T-helper 2 cell treated with Interferon-gamma antibody and Interleukin-4, amounts not matched to agents 100 ng/mL and 5 ng/mL, for 36 hours (primary cell): Measurements from ENCODE around the gene MRPL17. TPM values are rescaled to one million over a fixed set of nuclear protein-coding genes. Genes with fewer than 3 reads are reported as not detected.

ENCODE experiments used
- intact Hi-C: fragments of 100-400 bp; cut with micrococcal nuclease; formaldehyde crosslinking; loops from one replicate; pipeline ENCODE4 v1.15.1; 2023
- total RNA-seq: library from RNA; stranded (reverse); gene quantifications from 2 replicates; pipeline ENCODE4 v1.2.3, GENCODE V29; 2022

The MRPL17 gene
- total RNA-seq, 1 donor from 2014 or later: 71.3 TPM

DNA sequence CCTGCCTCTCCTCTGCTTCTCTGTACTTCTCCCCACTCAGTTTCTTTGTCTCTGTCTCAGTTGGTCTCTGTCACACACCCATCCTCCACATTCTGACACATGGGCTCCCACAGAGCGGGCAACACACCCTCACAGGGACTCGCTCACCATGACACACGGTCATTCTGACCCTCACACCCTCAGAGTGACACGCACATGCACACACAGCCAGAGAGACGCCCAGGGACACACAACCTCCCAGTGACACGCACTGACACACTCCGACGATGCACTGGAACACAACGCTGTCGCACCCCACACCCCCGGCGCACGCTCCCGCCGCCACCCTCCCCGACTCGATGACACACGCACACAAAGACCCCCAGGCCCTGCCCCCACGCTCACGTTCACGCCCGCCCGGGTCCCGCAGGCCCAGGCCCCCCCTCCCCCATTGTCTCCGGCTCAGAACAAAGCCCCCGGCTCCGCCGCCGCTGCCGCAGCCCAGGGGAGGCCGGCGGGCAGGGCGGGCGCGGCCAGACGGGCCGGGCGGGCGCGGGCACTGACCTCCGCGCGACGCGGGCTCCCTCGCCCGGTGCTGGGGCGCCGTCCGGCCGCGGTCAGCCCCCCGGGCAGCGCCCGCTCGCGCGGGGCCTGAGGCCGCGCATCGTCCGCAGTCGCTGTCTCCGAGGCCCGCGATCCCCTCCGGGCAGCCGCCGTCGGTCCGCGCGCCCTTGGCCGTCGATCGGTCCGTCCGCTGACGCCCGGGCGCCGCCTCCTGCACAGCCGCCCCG, 27.9 kb downstream of the MRPL17 start:
- intact Hi-C loops: no loop called here

DNA sequence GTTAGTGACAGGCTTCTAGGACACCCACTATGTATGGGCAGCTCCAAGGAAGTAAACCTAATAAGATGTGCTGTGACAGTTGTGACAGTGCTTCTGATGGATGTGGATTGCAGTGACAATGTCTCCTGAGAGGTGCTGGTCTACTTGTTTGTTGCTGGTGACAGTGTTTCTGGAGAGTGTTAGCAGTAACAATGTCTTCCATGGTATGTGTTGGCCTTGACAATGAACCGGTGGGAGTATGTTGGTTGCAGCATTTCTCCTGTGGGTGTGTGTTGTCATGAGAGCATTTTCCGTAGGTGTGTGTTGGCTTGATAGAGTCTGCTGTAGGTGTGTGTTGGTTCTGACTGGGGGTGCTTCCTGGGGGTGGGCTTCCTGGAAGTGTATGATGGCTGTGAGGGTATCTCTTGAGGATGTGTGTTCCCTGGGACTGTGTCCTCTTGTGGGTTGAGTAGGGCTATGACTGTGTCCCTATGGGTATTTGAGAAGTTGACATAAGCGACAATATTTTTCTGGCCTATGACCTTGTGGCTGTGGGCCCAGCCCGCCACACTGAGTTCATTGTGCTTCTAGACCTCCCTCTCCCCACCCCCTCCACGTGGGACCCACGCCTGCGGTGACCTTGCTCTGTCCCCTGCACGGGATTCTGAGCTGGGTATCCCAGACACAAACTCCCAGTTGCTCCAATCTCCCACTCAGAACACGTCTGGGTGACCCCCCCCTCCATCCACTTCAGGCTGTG, 28.7 kb downstream of the MRPL17 start:
- intact Hi-C loops: no loop called here

DNA sequence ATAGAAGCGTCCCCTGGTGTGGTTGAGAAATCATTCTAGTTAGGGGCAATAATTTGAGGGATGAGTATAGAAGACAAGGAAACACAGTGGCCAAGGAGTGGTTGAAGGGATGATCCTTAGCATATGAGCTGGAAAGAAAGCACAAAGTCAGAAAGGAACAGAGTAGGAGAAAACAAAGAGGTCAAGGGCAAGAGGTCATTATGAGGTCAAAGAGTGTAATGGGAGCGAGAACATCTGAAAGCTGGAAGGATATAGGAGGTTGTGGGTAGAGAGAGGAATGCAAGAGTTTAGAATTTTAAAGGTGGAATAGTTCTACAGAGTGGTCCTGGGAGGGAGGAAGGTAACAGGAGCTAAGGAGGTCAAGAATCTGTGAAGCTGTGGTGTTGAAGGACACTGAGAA, 29.5 kb downstream of the MRPL17 start:
- intact Hi-C loops: no loop called here

DNA sequence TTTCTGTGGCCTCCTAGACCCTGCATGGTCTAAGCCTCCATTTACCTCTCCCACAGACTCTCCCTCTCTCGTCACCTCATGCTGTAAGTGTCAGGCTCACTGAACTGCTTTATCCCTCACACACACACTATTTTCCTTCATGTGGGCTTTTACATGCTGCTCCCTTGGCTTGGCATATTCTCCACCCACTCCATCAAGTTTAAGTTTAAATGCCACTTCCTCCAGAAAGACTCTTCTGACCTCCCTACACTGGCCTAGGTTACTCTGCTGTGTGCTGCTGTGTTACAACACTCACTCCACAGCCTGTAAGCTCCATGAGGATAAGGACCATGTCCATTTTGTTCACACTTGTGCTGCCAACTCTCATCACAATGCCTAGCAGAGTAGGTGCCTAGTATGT, 30.0 kb downstream of the MRPL17 start:
- intact Hi-C loops: no loop called here

DNA sequence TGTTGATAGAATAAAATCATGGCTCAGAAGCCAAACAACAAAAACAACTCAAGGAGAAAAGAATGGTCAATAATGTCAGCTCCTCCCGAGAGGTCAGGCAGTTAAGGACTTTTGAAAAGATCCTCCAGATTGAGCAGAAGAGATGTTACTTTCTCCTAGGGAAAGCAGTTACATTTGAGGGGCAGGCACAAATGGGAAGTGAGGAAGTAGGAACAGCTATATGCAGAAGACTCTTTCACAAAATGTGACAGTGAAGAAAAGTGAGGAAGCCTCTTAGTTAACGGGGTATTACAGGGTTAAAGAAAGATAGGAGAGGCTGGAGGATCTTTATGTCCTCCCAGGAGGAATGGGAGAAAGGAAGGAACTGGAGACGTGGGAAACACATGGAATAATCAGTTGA, 31.0 kb downstream of the MRPL17 start:
- intact Hi-C loops: no loop called here

DNA sequence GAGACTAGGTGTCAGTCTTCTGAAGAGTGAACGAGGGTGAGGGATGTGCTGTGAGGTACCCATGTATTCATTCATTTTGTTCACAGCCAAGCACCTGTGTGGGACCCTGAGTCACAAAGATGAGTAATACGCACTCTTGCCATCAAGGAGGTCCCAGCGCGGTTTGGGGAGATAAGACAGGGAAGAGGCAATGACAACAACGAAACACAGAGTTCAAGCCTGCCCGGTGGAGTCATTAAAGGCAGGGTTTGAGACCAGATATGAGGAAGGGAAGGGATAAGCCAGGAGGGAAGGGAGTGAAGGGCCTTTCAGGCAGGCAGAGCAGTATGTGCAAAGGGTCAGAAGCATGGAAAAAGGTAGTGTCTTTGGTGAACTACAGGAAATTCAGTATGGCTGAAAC, 32.2 kb downstream of the MRPL17 start:
- intact Hi-C loops: no loop called here

DNA sequence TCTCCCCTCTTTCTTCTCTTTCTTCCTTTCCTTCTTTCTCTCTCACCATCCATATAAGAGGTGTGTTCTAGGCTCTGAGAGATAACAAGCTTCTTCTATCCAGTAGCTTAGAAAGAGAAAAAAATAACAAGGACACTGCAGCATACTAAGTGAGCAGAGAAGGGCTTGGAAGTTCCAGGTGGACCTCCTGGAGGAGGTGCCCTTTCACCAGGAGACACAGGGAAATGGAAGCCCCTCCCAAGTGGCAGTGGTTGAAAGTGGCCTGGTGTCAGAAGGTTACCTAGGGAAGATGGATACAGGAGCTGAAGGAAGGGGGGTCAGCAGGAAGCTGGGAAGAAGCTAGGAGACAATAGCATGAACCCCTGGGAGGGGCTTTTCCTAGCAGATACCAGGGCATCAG, 33.0 kb downstream of the MRPL17 start:
- intact Hi-C loops: no loop called here

DNA sequence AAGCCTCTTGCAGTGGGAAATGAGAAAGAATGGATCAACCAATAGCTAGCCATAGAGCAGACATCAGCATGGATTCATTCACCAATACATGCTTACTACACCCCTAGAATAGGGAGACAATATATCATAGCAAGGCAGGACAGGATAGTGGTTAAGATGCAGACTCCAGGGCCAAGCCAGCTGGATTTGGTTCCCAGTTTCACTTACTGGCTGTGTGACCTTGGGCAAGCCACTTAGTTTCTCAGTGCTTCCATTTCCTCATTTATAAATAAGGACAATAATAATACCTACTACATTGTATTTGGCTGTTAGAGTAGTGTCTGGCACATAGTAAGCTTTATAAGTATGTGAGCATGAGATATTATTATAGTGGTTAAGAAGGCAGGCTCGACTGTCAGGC, 34.6 kb downstream of the MRPL17 start:
- intact Hi-C loops: loop anchor here (5.0 kb wide), 1 partner anchor 34 kb away; the partner anchor contains the start of gene MRPL17

DNA sequence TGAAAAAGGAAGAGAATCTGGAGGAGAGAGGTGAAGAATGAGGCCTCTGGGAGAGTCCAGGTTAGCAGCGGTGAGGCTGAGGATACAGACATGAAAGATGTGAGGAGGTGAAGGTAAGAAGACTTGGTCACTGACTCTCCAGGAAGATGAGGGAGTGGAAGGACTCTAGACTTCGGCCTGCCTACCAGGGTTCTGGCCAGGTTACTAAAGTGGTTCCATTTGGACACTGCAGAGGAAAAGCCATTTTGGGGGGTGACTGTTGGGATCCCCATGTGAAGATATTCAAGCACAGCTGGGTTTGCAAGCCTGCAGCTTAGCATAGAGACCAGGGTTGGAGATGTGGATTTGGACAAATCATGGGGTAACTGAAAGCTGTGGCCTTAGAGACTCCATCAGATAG, 35.3 kb downstream of the MRPL17 start:
- intact Hi-C loops: loop anchor here (5.0 kb wide), 1 partner anchor 34 kb away; the partner anchor contains the start of gene MRPL17

DNA sequence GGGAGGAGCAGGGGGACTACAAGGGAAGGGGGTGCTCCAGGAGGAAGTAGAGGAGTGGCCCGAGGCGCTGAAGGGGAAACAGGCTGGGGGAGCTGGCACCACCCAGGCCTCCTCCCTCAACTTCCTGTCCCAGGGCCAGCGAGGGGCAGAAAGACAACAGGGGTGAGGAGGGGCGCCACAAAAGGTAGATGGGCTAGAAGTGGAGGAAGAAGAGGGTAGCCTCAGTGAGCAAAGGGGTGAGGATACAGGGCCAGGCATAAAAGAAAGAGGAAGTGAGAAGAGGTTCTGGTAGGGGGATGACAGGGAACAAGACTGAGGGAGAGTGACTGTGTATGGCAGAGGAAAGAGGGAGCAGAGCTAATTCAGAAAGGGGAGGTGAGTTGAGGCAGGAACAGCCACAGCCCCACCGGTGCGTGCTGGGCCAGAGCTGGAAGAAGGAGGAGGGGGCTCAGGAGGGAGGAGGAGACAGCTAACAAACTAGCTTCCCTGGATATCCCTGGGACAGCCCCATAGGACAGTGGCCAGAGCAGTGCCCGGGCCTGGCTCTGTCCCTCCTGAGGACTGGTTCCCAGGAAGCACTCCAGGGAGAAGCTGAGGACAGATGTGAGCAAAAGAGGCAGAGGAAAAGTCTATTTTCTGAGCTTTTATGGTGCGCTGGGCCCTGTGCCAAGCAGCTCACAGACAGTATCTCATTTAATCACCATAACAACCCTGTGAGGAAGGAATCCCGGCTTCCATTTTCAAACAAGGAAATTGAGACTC, 36.0 kb downstream of the MRPL17 start:
- intact Hi-C loops: loop anchor here (5.0 kb wide), 1 partner anchor 35 kb away; the partner anchor contains the start of gene MRPL17

DNA sequence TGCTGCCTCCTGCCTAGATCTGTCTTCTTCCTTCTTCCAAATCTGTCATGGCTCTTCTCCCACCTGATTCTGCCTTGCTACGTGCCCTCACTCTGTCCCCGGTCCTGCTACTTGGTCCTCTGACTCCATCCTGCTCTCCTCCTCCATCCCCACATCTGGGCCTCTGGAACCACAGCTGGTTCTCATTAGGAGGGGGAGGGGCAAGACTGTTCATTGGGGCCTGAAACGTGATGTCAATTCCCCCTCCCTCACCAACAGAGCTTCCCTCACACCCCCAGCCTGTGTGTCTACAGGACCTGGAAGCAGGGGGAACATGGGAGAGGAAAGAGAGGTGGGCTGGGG, 36.6 kb downstream of the MRPL17 start:
- intact Hi-C loops: loop anchor here (5.0 kb wide), 1 partner anchor 36 kb away; the partner anchor contains the start of gene MRPL17

DNA sequence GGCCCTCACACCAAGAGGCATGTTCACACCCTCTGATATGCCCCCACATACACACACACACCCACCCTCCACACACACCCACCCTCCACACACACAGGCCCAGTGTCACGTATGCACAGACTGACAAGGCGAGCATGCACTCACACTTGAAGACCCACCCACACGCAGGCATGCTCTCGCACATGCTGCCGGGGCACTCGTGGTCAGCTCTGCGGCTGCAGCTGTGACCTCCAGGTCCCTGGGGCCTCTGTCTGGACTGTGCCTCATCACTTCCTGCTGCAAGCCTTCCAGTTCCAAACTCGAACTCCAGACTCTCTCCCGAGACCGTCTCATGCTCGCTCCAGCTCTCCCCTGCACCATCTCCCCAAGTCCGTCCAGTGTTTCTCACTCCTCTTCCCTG, 37.1 kb downstream of the MRPL17 start:
- intact Hi-C loops: loop anchor here (5.0 kb wide), 1 partner anchor 36 kb away; the partner anchor contains the start of gene MRPL17

DNA sequence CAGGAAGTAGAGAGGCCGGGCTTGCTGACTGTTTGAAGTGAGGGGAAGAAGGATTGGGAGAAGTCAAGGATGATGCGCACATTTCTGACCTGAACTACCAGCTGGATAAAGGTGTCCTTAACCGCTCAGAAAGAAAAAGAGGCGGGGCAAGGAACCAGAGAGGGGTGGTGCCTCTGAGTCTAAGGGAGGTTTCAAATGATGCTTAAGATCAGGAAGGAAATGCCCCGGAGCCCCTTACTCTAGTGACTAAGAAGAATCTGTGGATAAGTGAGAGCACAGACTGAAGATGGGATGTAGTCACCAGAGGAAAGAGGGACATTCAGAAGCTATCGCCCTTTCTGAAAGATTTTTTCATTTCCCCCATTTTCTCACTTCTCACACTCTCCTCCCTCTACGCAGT, 40.2 kb downstream of the MRPL17 start:
- intact Hi-C loops: no loop called here

DNA sequence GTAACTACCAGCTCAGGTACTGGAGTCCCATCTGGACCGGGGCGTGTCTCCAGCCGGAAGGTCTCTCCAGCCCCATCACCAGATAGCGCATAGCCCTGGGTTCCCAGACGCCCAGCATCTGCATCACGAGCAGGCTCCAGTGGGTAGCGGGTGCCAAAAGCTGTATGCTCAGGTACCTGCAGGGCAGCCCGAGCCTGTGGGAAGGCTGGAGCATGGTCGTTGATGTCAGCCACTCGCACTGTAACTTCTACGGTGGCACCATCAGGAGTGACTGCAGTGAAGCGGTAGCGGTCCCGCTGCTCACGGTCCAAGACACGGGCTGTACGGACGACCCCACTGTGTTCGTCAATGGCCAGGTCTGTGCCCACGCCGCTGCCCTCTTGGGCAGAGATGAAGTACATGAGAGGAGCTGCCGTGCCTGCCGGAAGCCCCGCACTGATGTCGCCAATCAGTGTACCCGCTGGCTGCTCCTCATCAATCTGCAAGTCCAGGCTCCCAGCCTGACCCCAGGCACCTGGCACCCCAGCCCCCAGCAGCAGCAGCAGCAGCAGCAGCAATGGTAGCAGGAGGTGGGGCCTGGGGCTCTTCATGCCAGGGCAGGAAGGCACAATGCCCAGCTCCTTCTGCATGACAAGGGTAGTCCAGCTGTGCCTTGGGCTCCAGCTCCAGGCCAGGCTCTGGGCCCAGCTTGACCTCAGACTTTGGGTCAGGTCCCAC, 42.0 kb downstream of the MRPL17 start:
- intact Hi-C loops: no loop called here

DNA sequence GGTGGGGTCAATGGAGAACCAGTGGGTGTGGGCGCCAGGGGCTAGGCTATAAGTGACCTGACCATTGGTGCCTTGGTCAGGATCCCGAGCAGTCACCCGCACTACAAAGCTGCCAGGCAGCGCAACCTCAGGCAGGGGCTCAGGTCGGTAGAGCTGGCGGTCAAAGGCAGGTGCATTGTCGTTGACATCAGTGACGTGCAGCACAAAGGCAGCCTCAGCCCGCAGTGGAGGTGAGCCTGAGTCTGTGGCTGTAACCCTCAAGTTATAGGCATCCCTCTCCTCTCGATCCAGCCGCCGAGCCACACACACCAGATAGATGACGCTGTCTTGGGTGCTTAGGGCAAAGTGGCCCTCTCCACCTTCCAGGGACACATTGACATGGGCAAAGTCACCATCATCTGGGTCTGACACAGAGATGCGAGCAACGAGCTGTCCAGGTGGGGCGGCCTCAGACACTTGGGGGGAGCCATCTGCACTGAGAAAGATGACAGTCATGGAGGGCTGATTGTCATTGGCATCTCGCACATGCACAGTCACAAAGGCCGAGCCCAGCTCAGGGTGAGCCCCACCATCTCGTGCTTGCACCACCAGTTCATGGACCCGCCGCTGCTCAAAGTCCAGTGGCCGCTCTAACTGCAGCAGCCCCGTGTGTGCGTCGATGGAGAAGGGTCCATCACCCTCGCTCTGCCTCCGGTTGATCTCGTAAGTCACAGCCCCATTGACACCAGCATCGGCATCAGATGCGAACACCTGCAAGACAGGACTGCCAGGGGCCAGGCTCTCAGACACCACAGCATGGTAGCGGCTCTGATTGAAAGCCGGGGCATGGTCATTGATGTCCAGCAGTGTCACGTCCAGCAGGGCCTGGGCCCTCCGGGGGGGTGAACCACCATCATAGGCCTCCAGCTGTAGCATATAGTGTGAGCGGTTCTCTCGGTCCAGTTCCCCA, 42.8 kb downstream of the MRPL17 start:
- intact Hi-C loops: no loop called here

DNA sequence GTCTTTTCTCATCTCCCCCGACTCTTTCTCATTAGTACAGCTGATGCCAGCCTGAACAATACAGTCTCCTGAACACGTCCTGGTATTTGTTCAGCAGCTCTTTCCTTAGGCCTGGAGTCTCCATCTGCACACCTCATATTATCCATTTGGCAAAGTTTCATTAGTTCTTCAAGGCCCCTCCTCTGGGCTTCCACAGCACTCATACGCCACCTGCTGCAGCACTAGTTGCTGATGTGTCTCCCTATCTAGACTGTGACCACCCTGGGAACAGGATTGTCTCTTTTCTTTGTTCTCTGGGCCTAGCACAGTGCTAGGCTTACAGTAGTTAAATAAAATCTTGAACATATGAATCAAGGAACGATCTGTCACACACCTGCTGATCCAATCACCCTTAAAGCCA, 44.7 kb downstream of the MRPL17 start:
- intact Hi-C loops: no loop called here

DNA sequence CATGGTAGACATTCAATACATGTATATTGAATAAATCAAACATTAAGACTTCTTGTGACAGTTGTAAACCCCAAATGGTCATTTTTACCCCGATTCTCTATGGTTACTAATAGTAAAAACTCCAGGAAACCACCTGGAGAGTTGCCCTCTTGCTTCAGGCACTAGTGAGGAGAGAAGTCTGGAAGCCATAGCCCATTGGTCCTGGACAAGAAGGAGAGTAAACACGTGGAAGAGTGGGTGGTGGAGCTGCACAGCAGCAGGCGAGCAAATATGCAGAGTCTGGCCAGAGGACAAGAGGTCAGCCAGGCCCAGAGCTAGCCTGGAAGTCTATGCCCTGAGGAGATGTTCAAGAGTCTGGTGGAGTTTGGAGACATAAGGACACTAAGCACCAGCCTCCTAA, 45.3 kb downstream of the MRPL17 start:
- intact Hi-C loops: no loop called here

DNA sequence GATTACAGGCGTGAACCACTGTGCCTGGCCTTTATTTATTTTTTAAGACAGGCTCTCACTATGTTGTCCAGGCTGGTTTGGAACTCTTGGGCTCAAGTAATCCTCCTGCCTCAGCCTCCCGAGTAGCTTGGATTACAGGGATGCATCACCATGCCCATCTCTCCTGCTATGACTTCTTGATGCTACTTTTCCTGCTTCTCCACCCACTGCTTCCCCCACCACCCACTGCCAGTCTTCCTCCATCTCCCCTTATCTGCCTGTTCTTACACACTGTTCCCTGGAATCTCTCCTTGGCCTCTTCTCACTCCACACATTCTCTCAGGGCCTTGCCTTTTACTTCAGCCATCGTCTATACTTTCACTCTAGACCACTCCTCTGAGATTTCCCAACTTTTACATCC, 46.7 kb downstream of the MRPL17 start:
- intact Hi-C loops: no loop called here

DNA sequence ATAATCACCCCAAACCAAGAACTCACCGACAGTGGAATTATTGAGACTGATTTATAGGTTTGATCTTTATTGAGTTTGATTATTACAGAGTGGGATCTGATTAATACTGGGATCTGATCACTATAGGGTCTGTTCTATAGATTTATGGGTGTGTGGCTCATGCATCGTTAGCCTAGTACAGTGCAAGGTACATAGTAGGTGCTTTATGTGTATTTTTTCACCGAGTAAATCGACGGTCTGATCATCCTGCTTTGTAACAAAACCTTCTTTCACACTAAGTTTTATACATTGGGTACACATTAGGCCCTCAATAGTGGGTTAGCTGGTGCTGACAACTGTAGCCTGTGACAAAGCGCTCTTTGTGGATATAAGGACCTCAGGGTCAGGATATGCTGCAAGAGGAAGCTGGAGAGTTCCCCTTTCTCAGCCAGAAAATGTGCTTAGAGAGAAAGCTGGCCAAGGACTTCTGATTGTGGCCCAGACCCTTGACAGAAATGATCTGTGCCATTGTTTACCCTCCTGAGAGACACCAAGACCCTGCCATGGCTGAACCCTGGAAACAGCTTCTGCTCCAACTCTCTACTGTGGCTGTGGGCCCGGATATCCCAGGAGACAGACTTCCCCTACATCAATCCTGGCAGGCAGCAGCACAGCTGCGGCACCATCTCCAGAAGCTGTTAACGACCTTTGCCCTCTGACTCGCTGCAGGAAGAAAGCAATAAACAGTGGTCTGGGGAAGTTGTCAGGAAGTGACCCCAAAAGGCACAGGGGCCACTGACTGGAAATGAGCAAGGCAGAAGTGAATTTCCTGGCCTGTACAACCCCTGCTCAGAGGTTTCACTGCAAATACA, 47.8 kb downstream of the MRPL17 start:
- intact Hi-C loops: no loop called here
